Measurements from ENCODE around the gene SRCIN1.

SRCIN1 gene

DNA sequence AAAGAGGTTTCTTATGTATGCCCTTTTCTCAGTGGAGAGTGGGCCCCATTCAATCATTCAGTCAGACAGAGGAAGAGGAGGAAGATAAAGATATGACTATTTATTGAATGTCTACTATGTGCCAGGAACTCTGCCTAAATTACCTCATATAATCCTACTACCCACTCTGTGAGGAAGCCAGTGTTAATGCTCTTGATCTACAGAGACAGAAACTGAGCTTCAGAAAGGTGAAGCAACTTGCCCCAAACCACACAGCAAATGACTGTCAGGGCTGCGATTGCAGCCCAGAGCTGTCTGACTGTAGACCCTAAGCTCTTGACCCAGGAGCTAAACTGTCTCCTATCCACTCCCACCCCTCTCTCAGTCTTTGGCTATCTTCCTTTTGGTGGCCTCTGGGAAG is 8.4 kb downstream of the SRCIN1 start:
- TF ChIP-seq GATA3 (IDR thresholded peaks at IDR 0.05; ENCODE audit: low read depth, low read length) (no peak), GATA2 (IDR thresholded peaks at IDR 0.05; ENCODE audit: low read depth, low read length) (no peak)

DNA sequence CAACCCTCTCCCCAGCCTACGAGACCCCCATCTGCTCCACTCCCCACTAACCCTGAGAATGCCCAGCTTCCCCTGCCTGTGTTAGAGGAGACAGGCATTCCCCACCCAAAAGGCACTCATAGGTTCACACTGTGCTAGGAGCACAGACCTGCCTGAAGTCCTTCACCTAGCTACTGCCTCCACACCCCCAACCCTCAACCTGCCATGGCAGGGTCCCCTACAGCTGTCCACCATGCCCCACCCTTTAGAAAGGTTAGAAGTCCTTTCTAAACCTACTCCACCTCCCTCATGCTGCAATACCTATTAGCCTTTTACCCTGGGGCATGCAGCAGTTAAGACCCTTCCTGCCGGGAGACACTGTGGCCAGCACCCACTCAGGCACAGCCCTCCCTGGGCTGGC is 9.1 kb downstream of the SRCIN1 start:
- TF ChIP-seq GATA3 (IDR thresholded peaks at IDR 0.05; ENCODE audit: low read depth, low read length), result no peak

DNA sequence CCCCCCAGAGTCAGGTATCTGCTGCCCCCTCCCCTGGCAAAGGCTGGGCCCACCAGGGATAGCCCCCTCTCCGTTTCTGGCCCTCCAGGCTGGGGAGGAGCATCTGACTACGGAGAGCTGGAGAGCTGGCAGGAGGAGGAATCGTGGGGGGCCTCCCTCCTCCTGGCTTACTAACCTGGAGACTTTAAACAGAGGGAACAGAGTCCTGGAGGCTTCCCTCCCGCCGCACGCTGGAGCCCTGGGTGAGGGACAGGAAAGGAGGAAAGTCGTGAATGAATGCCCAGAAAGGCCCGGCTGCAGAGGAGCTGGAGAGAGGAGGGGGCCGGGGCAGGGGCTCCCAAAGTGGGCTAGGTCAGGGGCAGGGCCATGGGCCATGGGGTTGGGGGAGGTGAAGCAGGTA is 9.9 kb downstream of the SRCIN1 start:
- TF ChIP-seq GATA2 (IDR thresholded peaks at IDR 0.05; ENCODE audit: low read depth, low read length) (no peak), GATA3 (IDR thresholded peaks at IDR 0.05; ENCODE audit: low read depth, low read length) (no peak)

DNA sequence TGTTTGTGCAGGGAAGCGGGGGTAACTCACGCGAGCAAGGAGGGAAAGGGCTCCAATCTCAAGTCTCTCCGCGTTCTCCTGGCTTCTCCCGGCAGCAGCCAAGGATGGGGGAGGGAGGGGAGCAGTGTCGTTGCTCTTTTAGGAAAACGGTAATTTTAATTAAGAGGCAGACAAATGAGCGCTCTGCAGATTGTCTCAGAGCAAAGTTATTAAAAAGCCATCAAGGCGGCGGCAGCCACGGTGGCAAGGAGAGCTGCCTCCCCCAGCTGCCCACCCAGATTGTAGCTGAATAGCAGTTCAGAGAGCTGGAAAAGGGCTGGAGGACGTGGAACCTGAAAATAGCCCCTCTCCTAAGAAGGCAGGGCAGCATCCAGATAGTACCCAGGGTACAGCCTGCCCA is 11.6 kb downstream of the SRCIN1 start:
- TF ChIP-seq GATA3 (IDR thresholded peaks at IDR 0.05; ENCODE audit: low read depth, low read length), result no peak
- no peak for TF ChIP-seq GATA2 (IDR thresholded peaks at IDR 0.05; ENCODE audit: low read depth, low read length)

DNA sequence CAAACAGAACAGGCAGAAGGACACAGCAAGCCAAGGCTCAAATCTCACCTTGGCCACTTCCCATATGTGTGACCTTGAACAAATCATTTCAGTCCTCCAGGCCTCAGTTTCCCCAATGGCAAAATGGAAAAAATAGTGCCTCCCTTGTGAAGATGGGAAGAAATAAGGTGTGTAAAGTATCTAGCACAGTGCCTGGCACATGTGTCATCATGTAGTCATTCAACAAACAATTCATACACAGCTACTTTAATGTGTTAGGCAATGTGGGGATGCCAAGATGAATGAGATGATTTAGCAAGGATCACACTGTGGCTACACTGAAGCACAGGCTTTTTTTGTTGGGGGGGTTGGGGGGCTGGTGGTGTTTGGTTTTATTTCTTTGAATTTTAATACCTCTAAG is 13.3 kb downstream of the SRCIN1 start:
- no peak for TF ChIP-seq GATA3 (IDR thresholded peaks at IDR 0.05; ENCODE audit: low read depth, low read length)
- TF ChIP-seq GATA2 (IDR thresholded peaks at IDR 0.05; ENCODE audit: low read depth, low read length), result no peak

DNA sequence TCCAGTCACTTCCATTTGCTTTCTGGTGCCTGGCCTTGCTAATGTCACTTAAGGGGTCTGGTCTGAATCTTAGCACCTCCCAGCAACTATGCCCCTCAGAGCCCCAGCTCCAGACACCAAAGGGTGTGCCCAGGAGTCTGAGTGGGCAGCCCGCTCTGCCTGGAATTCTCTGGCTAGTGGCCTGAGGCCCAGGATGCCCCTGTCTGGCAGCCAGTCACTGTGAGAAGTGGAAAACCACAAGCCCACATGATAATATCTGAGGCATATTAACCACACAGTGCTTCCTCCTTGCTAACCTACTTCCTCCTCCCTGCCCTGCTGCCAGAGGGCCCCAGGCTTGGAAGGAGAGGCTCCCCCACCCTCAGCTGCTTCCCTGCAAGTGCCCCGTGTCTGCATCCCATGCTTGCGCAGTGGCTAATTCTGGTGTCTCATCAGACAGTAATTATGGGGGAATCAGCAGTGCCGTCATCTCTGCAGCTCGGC is 14.0 kb downstream of the SRCIN1 start:
- TF ChIP-seq GATA3 (IDR thresholded peaks at IDR 0.05; ENCODE audit: low read depth, low read length), result no peak
- peak; percentile 29; the same call in 1 of the 2 replicates for TF ChIP-seq GATA2 (IDR thresholded peaks at IDR 0.05; ENCODE audit: low read depth, low read length)

DNA sequence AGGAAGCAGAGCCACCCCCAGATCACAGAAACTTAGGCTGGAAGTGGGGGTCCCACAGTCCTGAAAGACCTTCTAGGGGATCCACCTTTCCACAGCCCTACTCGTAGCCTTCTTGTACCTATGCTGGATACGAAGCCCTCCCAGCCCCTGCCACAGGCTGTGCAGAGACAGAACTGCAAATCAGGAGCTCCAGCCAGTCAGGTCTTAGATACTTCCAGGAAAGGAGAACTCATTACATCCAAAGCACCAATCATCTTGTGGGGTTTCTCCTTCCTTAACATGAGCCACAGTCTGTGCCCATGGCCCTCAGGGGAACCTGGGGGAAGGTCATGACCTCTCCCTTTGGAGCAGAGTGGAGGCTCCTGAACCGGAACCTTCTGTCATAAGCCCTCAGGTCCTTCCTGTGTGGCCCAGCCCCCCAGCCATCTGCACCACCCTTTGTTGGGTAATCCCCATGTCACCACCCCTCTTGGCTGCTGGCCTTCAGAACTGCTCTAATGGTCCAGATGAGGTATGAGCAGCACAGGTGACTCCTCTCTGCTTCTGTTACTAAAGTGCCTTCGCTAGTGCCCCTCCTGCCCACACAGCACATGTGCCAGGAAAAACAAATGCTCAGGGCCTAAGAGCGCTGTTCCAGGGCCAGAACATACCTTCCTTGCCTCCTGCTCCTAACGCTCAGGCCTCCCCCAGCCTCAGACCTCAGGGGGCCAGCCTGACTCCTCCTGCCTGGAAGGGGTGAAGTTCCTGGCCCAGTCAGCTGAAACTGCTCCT is 14.6 kb downstream of the SRCIN1 start:
- TF ChIP-seq GATA3 (IDR thresholded peaks at IDR 0.05; ENCODE audit: low read depth, low read length) (no peak), GATA2 (IDR thresholded peaks at IDR 0.05; ENCODE audit: low read depth, low read length) (no peak)

DNA sequence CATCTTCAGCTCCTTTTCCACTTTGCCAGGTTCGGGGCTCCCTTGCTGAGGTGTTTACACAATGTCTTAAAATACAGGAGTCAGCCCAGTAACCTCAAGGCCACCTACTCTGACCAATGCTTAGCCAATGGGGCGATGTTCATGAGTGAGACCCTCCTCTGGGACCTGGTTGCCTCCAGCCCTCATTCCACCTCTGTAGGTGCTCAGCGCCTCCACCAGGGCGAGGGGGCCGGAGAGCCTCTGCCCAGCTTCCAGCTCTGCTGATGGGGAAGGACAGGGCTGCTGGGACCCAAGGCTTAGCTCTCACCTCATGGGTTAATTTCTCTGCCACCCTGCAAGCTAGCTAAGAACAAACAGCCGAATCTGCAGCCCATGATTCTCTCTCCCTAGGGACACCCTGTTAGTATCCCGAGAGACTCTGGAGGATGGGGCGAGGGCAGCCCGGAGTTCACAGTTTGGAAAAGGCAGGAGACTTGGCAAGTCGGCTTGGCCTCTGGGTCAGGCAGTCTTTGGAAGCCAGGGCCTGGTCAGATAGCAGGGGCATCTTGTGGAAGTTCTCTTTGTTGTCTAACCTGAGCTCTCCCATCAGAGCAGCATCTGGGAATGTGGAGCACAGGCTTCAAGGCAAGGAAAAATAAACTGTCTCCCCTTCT is 16.2 kb downstream of the SRCIN1 start:
- no peak for TF ChIP-seq GATA3 (IDR thresholded peaks at IDR 0.05; ENCODE audit: low read depth, low read length)
- TF ChIP-seq GATA2 (IDR thresholded peaks at IDR 0.05; ENCODE audit: low read depth, low read length), result no peak

DNA sequence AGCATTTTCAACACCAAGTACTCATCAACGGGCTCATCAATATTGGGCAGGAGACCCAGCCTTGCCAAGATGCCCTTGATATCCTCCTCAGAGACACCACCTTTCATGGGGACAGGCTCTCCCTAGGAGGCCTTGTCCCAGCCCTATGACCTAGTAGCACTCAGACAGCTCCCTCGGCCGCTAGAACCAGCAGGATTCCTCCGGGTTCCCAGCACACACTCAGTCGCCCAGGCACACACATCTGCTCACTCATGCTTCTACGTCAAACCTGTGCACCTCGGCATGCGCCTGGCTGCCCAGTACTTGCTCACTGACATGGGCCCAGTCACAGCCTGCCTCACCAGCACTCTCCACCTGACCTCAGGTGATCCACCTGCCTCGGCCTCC is 17.0 kb downstream of the SRCIN1 start:
- TF ChIP-seq GATA3 (IDR thresholded peaks at IDR 0.05; ENCODE audit: low read depth, low read length), result no peak
- no peak for TF ChIP-seq GATA2 (IDR thresholded peaks at IDR 0.05; ENCODE audit: low read depth, low read length)

DNA sequence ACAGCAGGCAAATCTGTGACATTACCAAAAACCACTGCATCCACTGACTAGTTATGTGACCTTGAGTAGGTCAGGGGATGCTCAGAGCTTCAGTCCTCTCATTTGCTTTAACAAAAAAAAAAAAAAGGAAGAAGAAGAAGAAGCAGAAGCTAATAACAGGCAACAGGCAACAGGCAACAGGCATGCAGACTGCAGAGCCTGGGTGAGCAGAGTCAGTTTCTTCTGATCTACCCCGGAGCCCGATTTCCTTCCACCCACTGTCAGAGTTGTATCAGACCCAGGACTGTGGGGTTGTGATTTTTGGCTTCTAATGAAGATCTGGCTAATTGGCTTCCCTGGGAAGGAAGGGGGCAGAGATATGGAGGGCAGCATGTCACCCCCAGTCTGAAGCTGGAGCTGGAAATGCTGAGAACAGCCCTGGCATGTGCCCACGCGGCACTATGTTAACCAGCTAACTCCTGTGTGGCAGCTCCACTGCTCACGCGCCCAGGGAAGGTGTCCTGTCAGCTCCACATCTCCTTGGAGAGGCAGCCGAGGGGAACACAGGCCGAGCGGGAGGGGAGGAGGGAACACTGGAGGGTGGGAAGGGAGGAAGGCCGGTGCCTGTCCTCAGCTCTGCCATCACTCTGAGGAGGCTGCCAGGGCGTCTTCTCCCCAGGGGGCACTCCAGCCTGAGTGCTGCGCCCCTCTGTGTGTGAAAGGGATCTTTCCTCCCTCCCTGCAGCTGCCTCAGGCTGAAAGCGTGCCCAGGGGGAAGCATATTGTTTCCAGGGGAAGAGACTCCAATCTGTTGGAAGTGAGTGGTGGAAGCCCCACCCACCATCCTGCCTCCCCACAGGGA is 17.6 kb downstream of the SRCIN1 start:
- TF ChIP-seq GATA3 (IDR thresholded peaks at IDR 0.05; ENCODE audit: low read depth, low read length) (no peak), GATA2 (IDR thresholded peaks at IDR 0.05; ENCODE audit: low read depth, low read length) (no peak)

DNA sequence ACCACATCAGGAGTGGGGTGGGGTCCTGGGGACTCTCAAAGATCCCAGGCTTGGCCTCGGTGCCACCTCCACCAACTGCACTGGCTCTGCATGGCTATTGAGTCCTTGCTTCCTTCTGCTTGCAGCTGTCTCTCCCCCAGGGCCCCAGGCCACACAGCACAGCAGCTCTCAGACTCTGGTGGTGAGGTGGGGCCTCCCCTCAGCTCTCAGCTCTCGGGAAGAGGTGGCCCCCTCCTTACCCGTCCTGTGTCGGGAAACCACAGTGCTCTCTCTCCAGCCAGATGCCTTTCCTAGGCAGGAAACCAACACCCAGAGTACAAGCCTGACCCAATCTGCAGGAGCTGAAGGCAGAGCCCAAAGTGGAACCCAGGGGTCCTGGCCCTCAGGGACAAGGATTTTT is 18.5 kb downstream of the SRCIN1 start:
- TF ChIP-seq GATA3 (IDR thresholded peaks at IDR 0.05; ENCODE audit: low read depth, low read length), result no peak
- no peak for TF ChIP-seq GATA2 (IDR thresholded peaks at IDR 0.05; ENCODE audit: low read depth, low read length)

DNA sequence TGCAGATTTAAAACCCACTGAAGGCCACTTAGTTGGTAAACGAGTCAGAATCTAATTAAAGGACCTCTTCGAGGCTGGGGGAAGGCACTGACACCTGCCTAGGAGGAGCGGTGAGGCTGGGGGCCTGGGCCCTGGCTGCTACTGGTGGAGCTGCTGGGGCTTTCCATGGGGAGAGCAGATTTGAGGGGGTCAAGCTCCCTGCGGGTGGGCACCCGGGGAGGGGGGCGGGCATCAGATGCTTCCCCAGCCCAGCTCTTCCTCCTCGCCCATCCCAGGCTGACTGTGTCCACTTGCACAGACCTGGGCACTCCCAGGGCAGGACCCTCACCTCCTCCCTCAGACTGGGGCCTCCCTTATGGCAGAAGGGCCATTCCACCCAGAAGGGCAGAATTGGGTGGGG is 19.0 kb downstream of the SRCIN1 start:
- TF ChIP-seq GATA3 (IDR thresholded peaks at IDR 0.05; ENCODE audit: low read depth, low read length) (no peak), GATA2 (IDR thresholded peaks at IDR 0.05; ENCODE audit: low read depth, low read length) (no peak)

DNA sequence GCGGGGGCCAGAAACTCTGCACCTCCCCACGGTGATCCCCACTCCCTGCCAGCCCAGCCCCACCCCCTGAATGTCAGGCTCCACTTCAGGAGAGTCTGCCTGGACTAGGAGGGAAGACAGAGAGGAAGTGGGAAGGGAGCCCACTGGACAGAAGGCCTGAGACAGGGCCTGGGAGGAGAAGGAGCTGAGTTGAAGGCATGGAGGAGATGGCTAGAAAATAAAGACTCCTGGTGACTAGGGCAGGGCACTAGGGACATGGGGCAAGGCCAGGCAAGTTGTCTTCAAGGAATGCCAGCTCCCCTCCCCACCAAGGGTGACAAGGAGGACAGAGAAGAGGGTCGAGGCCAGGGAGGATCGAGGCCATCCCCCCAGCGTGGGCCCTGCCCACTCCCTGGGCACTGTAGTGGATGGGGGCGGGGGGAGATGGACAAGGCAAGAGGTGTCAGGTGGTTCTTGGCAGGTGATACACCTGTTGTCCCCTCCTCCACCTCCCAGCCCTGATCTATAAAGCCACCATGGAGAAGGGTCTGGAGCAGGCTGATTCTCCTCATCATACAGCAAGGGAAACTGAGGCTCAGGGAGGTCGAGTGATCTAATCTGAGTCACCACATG is 19.7 kb downstream of the SRCIN1 start:
- no peak for TF ChIP-seq GATA3 (IDR thresholded peaks at IDR 0.05; ENCODE audit: low read depth, low read length)
- no peak for TF ChIP-seq GATA2 (IDR thresholded peaks at IDR 0.05; ENCODE audit: low read depth, low read length)

Data from SH-SY5Y (cell line).